OCI-LY3 (cell line): ENCODE results near the gene GPR31.

Experiments used
- CTCF ChIP-seq: fragments of 200-600, 300-600 bp; sonication (generic); IDR thresholded peaks from 2 replicates; pipeline ENCODE4 v1.5.1; 2014; ENCODE audit warnings: antibody characterized with exemption, low read length, low read depth
- EZH2phosphoT487 ChIP-seq: fragments of 200-600 bp; shearing (Covaris generic); IDR thresholded peaks from 2 replicates; pipeline ENCODE4 v1.6.1; 2018; ENCODE audit warnings: antibody characterized with exemption, mixed run types, low read depth

- TF ChIP-seq CTCF: no peak
- no peak for TF ChIP-seq EZH2phosphoT487
Observed at GRCh38 chr6:167122827-167123657, 34.7 kb downstream of the GPR31 start, which contains the start of gene CCR6.
